ENCODE measurements around the gene USP19.
A peak's percentile ranks its signal among the peaks of the same experiment; 100 is the strongest.

USP19 gene, protein sequence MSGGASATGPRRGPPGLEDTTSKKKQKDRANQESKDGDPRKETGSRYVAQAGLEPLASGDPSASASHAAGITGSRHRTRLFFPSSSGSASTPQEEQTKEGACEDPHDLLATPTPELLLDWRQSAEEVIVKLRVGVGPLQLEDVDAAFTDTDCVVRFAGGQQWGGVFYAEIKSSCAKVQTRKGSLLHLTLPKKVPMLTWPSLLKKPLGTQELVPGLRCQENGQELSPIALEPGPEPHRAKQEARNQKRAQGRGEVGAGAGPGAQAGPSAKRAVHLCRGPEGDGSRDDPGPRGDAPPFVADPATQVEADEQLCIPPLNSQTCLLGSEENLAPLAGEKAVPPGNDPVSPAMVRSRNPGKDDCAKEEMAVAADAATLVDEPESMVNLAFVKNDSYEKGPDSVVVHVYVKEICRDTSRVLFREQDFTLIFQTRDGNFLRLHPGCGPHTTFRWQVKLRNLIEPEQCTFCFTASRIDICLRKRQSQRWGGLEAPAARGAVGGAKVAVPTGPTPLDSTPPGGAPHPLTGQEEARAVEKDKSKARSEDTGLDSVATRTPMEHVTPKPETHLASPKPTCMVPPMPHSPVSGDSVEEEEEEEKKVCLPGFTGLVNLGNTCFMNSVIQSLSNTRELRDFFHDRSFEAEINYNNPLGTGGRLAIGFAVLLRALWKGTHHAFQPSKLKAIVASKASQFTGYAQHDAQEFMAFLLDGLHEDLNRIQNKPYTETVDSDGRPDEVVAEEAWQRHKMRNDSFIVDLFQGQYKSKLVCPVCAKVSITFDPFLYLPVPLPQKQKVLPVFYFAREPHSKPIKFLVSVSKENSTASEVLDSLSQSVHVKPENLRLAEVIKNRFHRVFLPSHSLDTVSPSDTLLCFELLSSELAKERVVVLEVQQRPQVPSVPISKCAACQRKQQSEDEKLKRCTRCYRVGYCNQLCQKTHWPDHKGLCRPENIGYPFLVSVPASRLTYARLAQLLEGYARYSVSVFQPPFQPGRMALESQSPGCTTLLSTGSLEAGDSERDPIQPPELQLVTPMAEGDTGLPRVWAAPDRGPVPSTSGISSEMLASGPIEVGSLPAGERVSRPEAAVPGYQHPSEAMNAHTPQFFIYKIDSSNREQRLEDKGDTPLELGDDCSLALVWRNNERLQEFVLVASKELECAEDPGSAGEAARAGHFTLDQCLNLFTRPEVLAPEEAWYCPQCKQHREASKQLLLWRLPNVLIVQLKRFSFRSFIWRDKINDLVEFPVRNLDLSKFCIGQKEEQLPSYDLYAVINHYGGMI (N-terminal part only)

DNA sequence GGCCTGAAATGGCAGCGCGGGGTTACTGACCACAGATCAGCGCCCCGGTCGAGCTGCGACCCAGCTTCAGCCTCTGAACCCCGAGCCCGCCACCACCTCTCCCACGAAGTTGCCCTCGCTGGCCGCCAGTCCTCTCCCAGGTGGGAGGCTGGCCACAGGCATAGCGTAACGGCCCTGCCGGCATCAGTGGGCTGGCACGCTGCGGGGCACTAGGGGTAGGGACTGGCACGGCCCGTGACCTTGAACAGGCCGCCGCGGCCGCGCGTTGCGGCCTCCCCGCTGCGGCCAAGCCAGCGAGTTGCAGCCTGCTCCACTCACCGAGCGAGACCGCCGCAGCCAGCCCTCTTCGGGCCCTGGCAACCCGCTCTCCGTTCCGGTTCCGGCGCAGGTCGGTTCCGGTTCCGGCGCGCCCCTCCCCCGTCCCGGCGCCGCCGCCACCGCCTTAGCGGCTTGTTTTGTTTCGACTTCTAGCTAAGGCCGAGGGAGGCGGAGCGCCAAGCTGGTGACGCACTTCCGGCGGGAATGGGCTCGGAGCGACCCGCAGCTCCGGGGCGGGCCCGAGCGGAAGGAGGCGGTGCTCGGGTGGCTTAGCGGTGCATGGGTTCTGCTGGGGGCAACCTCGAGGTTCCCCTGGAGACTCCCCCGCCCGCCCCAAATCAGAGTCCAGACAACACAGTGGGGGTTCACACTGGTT lies at the start of gene USP19:
Gene USP19 (minus strand): TSS at position 386 of the 694 bp plus-strand sequence. CDS start 1,678 bp downstream, outside the sequence.
- peak within 1 kb of the TSS; percentile 80 for H3K9ac ChIP-seq (ENCODE audit: low read depth, low read length)
- H3K36me3 ChIP-seq (ENCODE audit: insufficient read depth, low read length): peaks cover 21% of the 10 kb centered on the region
- H3K9me3 ChIP-seq (ENCODE audit: control insufficient read depth, insufficient read depth, low read length): no peaks in the 10 kb centered on the region
- no peaks in the 10 kb centered on the region for H3K4me1 ChIP-seq (ENCODE audit: insufficient read depth, low read length)

DNA sequence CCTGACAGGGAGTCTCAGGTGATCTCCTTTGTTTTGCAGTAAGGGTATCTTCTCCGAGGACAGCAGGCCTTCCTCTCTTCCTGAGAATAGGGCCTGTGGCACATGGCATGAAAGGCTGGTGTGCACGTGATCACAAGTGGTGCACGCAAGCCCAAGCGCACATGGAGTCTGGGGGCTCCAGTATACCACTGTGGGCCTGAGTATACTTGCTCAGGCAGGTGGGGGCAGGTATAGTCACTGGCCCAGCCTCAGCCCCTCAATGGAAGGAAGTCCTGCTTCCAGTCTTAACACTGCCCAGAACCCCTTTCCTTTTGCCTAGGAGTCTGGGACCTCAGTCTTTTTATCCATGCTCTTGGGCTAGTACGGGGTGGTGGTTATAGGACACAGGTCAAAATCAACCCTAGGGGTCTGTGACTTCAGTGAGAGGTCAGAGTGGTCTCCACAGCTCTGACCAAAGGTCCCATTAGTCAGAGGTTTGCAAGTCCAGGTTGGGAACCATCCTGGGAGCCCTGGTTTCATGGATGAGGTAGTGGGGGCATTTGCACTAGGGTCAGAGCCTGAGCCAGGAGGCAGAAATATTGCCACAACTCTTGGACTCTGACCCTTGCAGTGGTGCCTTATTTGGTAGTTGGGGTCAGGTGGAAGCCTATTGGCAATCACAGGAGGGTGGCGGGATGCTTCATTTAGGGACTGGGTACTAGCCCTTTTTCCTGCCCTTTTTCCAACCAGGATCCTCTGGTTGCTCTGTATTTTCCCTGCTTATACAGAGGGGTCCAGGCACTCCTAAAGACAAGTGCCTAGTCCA lies 46.3 kb upstream of the USP19 start:
- Histone ChIP-seq H3K4me1 (ENCODE audit: insufficient read depth, low read length) (peaks cover 8% of the 10 kb centered on the region), H3K36me3 (ENCODE audit: insufficient read depth, low read length) (peaks cover 5% of the 10 kb centered on the region), H3K9me3 (ENCODE audit: control insufficient read depth, insufficient read depth, low read length) (no peaks in the 10 kb centered on the region), H3K9ac (ENCODE audit: low read depth, low read length) (peak overlapping the region; percentile 78; the same call in 1 of the 2 replicates)

DNA sequence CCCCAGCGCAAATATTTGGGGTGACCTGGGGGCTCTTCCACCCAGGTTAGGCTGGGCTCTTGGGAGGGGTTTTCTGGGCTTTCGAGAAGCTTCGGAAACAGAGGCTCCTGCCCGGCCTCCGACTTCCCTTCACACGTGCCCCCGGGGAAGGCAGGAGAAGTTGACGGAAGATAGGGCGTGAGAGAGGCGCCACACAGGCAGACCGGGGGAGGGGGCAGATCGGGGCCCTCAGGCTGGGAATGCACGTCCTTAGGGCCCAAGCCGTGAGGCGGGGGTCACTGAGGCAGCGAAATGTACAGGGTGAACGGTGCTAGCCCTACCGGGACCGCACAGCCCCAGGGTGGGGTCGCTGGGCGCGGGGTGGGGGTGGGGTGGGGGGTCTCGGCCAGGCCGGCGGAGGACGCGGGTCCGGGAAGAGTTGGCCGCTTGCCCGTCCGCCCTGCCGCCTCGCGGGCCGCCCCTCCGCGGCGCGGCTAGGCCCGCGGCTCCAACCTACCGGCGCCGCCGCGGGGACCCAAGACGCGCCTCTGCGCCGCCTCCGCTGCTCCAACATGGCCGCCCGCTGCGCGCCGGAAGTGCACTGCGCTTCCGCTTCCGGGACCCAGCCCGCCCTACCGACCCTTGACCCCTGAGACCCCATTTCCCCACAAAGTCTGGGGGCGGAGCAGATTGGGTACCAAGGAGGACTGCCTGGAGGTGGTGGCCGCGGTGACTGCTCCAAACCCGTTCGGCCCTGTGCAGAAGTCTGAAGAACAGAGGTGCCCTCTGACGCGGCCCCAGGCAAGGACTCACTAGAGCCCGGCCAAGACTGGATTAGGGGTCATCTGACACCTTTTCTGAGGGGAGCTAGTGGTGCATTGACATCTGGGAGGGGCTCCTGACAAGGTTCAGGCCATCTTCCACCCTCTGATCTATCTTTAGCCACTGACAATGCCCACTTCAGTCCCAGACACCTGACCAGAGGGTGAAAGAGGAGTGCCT lies 45.4 kb upstream of the USP19 start, which contains the start of gene CCDC71:
Gene CCDC71 (minus strand): TSS at position 561 of the 981 bp plus-strand sequence. CDS start 2,123 bp downstream, outside the sequence.
- H3K9ac ChIP-seq (ENCODE audit: low read depth, low read length): peak within 1 kb of the TSS; percentile 78
- H3K36me3 ChIP-seq (ENCODE audit: insufficient read depth, low read length): peaks cover 5% of the 10 kb centered on the region
- no peaks in the 10 kb centered on the region for H3K9me3 ChIP-seq (ENCODE audit: control insufficient read depth, insufficient read depth, low read length)
- H3K4me1 ChIP-seq (ENCODE audit: insufficient read depth, low read length): peaks cover 8% of the 10 kb centered on the region

DNA sequence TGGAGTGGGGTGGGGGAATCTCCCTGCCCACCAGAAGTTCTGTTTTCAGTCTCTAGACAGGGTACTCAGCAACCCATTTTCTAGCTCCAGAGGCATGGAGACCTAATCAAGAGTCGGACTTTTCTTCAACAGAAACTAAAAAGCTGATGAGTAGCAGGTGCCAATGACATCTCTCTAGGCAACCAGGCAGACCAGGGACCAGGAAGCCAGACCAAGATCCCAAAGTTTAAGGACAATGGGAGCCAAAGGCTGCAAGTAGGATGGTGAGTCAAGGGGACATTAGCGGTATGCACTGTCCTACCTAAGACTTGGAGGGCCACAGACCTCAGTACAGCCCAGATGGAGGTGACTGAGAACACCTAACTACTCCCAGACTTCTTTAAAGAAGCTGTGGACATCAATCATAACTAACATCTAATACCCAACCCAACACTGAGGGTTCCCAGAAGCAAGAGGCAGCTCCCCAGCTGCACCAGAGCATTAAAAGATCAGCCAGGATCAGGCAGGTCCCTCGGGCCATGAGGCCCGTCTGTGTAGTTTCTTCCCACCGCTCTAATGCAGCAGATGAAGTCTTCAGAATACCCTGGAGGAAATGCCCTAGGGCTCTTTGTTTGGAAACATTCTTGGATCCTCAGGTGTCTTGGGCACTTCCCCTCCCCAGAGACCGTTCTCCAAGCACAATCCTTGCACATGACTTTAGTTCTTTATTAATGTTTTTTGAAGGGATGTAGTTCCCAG lies 44.5 kb upstream of the USP19 start:
- H3K36me3 ChIP-seq (ENCODE audit: insufficient read depth, low read length): peaks cover 5% of the 10 kb centered on the region
- no peaks in the 10 kb centered on the region for H3K9me3 ChIP-seq (ENCODE audit: control insufficient read depth, insufficient read depth, low read length)
- peaks cover 8% of the 10 kb centered on the region; the same call in 1 of the 2 replicates for H3K4me1 ChIP-seq (ENCODE audit: insufficient read depth, low read length)
- H3K9ac ChIP-seq (ENCODE audit: low read depth, low read length): peak overlapping the region; percentile 78

DNA sequence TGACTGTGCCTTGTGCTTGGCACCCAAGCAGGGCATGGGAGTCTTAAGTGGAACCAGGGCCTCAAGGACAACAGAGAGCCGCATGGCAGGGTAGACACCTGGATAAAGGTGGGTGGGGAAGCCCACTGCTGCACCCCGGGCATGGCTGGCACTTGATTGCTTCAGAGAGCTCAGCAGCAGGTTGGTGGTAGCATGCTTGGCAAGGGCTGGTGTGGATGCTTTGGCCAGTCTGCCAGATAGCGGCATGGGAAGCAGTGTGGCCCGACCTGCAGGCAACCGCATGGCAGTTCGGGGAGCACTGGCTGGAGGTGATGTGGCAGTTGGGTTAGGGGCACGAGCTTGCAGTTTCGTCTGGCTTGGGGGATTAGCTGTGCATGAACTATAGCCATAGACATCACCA lies 43.0 kb upstream of the USP19 start:
- Histone ChIP-seq H3K9ac (ENCODE audit: low read depth, low read length) (no peak overlapping the region), H3K9me3 (ENCODE audit: control insufficient read depth, insufficient read depth, low read length) (no peaks in the 10 kb centered on the region), H3K4me1 (ENCODE audit: insufficient read depth, low read length) (peaks cover 8% of the 10 kb centered on the region; the same call in 1 of the 2 replicates), H3K36me3 (ENCODE audit: insufficient read depth, low read length) (peaks cover 5% of the 10 kb centered on the region)

DNA sequence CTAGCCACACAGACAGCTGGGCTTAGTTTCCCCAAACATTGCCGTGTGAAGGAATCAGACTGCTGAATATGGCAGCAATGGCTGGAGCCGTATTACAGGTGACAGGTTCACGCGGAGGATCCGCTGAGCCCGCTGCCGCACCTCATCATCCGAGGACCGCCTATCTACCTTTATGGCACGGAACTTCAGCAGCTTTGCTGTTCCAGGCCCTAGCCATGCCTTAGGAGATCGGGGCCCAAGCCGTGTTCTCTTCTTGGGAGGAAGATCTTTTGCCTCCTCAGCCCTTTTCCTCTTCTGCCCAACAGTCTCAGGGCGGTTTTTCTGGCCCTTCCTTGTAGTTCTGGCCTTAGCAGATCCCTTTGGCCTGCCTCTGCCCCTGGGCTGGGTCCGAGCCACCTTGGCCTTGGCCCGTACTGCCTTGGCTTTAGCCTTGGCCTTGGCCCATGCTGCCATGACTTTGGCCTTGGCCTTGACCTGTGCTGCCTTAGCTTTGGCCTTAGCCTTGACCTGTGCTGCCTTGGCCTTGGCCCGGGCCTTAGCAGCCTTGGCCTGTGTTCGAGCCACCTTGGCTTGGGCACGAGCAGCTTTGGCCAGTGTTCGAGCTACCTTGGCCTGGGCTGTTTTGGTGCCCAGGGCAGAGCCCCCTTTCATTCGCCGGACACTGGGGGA lies 42.3 kb upstream of the USP19 start:
- no peaks in the 10 kb centered on the region for H3K9me3 ChIP-seq (ENCODE audit: control insufficient read depth, insufficient read depth, low read length)
- no peak overlapping the region for H3K9ac ChIP-seq (ENCODE audit: low read depth, low read length)
- H3K36me3 ChIP-seq (ENCODE audit: insufficient read depth, low read length): peaks cover 5% of the 10 kb centered on the region
- H3K4me1 ChIP-seq (ENCODE audit: insufficient read depth, low read length): peaks cover 8% of the 10 kb centered on the region; the same call in 1 of the 2 replicates

DNA sequence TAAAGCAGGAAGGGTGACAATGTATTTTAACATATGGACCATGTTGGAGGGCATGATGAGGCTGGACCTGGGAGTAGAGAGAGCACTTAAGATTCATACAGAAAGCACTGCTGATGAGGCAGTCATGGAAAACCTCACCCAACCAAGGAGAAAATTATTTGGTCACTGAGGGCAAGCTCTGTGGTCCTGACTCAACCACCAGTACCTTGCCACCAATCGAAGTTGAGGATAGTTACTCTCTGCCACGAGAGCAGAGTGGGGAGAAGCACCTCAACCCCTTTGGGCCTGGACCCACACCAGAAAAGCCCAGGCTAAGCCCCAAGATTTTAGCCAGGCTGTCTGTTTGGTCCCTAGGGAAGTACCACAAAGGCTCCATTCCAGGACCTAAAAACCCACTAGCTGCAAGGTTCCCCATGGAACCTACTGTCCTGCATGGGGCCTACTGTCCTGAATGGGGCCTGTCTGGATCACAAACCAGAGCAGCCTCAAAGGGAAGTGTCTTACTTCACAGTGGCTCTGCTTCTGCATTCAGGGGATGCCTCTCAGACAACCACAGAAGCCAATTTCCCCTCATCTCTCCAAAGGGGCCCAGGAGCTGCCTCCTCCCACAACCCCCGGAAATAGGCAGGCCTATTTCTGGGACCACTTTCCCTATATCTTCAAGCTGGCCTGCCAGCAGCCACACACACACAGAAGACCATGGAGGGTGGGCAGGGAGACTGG lies 41.3 kb upstream of the USP19 start:
- H3K4me1 ChIP-seq (ENCODE audit: insufficient read depth, low read length): peaks cover 8% of the 10 kb centered on the region; the same call in 1 of the 2 replicates
- H3K9ac ChIP-seq (ENCODE audit: low read depth, low read length): no peak overlapping the region
- H3K36me3 ChIP-seq (ENCODE audit: insufficient read depth, low read length): peaks cover 5% of the 10 kb centered on the region
- no peaks in the 10 kb centered on the region for H3K9me3 ChIP-seq (ENCODE audit: control insufficient read depth, insufficient read depth, low read length)

DNA sequence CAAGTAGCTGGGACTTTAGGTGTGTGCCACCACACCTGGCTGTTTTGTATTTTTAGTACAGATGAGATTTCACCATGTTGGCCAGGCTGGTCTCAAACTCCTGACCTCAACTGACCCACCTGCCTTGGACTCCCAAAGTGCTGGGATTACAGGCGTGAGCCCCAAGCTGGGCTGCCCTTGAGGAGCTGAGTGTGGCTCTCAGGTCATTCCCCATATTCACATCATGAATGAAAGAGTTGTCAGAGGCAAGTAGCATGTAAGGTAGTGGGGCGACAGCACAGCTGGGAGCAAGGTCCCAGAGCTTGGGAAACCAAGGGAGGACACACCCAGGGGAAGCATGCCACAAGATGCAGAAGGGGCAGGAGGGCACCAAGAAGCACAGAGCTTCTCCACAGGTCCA lies 40.6 kb upstream of the USP19 start:
- no peaks in the 10 kb centered on the region for H3K9me3 ChIP-seq (ENCODE audit: control insufficient read depth, insufficient read depth, low read length)
- peaks cover 3% of the 10 kb centered on the region; the same call in 1 of the 2 replicates for H3K4me1 ChIP-seq (ENCODE audit: insufficient read depth, low read length)
- peaks cover 5% of the 10 kb centered on the region for H3K36me3 ChIP-seq (ENCODE audit: insufficient read depth, low read length)
- no peak overlapping the region for H3K9ac ChIP-seq (ENCODE audit: low read depth, low read length)

DNA sequence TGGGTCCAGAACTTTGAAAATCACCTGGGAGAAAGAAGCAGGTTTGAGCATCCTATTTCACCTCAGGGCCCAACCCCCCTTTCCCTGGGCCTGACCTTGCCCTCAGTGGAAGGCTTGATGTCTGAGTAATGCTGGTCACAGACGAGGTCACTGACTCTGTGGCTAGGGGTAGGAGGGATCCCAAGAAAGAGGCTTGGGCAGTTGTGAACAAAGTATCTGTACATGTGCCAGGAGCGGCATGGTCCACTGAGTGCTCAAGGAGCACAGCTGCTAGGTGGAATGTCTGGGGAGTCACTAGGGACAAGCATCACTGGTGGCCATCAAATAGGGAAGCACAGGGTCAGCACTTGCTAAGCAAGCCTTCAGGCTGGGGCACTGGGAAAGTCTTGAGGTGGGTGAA lies 38.2 kb upstream of the USP19 start:
- Histone ChIP-seq H3K9ac (ENCODE audit: low read depth, low read length) (no peak overlapping the region), H3K36me3 (ENCODE audit: insufficient read depth, low read length) (peaks cover 5% of the 10 kb centered on the region), H3K4me1 (ENCODE audit: insufficient read depth, low read length) (no peaks in the 10 kb centered on the region), H3K9me3 (ENCODE audit: control insufficient read depth, insufficient read depth, low read length) (no peaks in the 10 kb centered on the region)

DNA sequence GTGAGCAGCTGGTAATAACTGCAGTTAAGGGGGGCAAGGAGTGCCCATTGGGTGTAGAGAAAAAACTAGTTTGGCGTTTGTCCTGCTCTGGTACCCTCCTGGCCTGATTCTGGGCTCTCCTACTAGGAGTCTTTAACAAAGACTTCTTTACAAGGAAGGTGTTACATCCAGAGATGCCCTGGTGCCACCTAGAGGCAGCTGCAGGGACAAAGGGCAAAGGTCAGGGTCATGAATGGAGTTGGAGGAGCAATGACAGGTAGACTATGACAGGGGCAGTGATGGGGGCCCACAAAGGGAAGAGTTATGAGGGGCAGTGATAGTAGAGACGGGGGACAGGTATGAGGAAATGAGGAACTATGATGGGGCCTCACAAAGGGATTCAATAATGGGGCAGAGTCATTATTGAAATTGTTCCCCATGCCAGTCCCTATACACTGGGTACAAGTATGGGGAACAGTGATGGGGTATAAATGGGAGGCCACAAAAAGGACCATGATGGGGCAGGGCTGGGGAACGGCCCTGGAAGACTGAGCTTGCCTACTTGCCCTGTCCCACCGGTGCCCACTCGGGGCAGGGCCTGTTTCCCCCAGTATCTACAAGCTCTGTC lies 37.6 kb upstream of the USP19 start:
- H3K36me3 ChIP-seq (ENCODE audit: insufficient read depth, low read length): no peaks in the 10 kb centered on the region
- no peaks in the 10 kb centered on the region for H3K4me1 ChIP-seq (ENCODE audit: insufficient read depth, low read length)
- H3K9me3 ChIP-seq (ENCODE audit: control insufficient read depth, insufficient read depth, low read length): no peaks in the 10 kb centered on the region
- H3K9ac ChIP-seq (ENCODE audit: low read depth, low read length): no peak overlapping the region

Measured in ES-I3 (cell line).